ENCODE results near the gene MED8.
A peak's percentile ranks its signal among the peaks of the same experiment; 100 is the strongest.
"Not testable (repeated sequence)": the region's sequence is repeated elsewhere in the genome, so short reads cannot be mapped to it uniquely, and the experiment has no call there.

Gene MED8

DNA sequence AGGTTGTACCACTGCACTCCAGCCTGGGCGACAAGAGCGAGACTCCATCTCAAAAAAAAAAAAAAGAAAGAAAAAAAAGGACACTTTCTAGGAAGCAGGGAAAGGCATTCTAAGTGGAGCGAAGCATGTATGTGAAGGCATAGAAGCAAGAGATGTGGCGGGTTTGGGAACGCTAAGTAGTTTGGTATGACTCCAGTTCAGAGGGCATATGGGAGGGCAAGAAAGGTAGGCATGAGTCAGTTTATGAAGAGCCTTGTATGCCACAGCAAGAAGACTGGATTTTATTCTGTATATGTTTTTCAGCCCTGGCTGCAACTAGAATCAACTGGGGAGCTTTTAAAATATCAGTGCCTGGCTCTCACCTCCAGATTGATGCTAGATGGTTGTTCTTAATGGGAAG is 17.4 kb downstream of the MED8 start:
- H3K4me3 ChIP-seq, result no peak overlapping the region
- no peaks in the 10 kb centered on the region for H3K9me3 ChIP-seq (ENCODE audit: low read depth, low read length)
- no peak for TF ChIP-seq FOXP2 (optimal IDR thresholded peaks at IDR 0.05; ENCODE audit: control extremely low read depth, extremely low read length, insufficient read depth)
- no peak for TF ChIP-seq POLR2AphosphoS5 (IDR thresholded peaks at IDR 0.05; ENCODE audit: borderline replicate concordance, low read depth, low read length)
- TF ChIP-seq EZH2 (IDR thresholded peaks at IDR 0.05), result no peak
- H3K9ac ChIP-seq (ENCODE audit: insufficient read length), result no peak overlapping the region
- no peaks in the 10 kb centered on the region for H3K36me3 ChIP-seq (ENCODE audit: insufficient read depth, low read length)
- no peak for DNase-seq (ENCODE audit: low read depth, low spot score)
- no peak overlapping the region for H3K27ac ChIP-seq

GRCh38 chr1:43370564-43370963 is 19.0 kb downstream of the MED8 start:
- H3K9ac ChIP-seq (ENCODE audit: insufficient read length), result no peak overlapping the region
- no peak overlapping the region for H3K27ac ChIP-seq
- no peaks in the 10 kb centered on the region for H3K36me3 ChIP-seq (ENCODE audit: insufficient read depth, low read length)
- no peak overlapping the region for H3K4me3 ChIP-seq
- TF ChIP-seq FOXP2 (optimal IDR thresholded peaks at IDR 0.05; ENCODE audit: control extremely low read depth, extremely low read length, insufficient read depth) (no peak), POLR2AphosphoS5 (IDR thresholded peaks at IDR 0.05; ENCODE audit: borderline replicate concordance, low read depth, low read length) (no peak), EZH2 (IDR thresholded peaks at IDR 0.05) (no peak)
- DNase-seq (ENCODE audit: low read depth, low spot score), result no peak
- no peaks in the 10 kb centered on the region for H3K9me3 ChIP-seq (ENCODE audit: low read depth, low read length)

DNA sequence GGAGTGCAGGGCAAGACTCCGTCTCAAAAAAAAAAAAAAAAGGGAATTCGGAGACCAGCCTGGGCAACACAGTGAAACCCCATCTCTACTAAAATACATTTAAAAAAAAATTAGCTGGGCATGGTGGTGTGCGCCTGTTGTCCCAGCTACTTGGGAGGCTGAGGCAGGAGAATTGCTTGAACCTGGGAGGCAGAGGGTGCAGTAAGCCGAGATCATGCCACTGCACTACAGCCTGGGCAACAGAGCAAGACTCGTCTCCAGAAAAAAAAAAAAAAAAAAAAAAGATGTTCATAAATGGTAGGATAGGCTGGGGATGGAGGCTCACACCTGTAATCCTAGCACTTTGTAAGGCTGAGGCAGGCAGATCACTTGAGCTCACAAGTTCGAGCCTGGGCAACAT is 19.8 kb downstream of the MED8 start:
- DNase-seq (ENCODE audit: low read depth, low spot score); H3K36me3 ChIP-seq (ENCODE audit: insufficient read depth, low read length); H3K9me3 ChIP-seq (ENCODE audit: low read depth, low read length); H3K4me3 ChIP-seq; H3K27ac ChIP-seq; H3K9ac ChIP-seq (ENCODE audit: insufficient read length): not testable (repeated sequence)

GRCh38 chr1:43368646-43369020 is 21.0 kb downstream of the MED8 start:
- no peaks in the 10 kb centered on the region for H3K9me3 ChIP-seq (ENCODE audit: low read depth, low read length)
- no peak for TF ChIP-seq FOXP2 (optimal IDR thresholded peaks at IDR 0.05; ENCODE audit: control extremely low read depth, extremely low read length, insufficient read depth)
- no peak for TF ChIP-seq POLR2AphosphoS5 (IDR thresholded peaks at IDR 0.05; ENCODE audit: borderline replicate concordance, low read depth, low read length)
- TF ChIP-seq EZH2 (IDR thresholded peaks at IDR 0.05), result no peak
- H3K36me3 ChIP-seq (ENCODE audit: insufficient read depth, low read length), result peaks cover 14% of the 10 kb centered on the region; the same call in 1 of the 2 replicates
- DNase-seq (ENCODE audit: low read depth, low spot score), result no peak
- peak overlapping the region; percentile 84 for H3K9ac ChIP-seq (ENCODE audit: insufficient read length)
- H3K4me3 ChIP-seq, result peak overlapping the region; percentile 95
- peak overlapping the region; percentile 27; the same call in 1 of the 2 replicates for H3K27ac ChIP-seq

DNA sequence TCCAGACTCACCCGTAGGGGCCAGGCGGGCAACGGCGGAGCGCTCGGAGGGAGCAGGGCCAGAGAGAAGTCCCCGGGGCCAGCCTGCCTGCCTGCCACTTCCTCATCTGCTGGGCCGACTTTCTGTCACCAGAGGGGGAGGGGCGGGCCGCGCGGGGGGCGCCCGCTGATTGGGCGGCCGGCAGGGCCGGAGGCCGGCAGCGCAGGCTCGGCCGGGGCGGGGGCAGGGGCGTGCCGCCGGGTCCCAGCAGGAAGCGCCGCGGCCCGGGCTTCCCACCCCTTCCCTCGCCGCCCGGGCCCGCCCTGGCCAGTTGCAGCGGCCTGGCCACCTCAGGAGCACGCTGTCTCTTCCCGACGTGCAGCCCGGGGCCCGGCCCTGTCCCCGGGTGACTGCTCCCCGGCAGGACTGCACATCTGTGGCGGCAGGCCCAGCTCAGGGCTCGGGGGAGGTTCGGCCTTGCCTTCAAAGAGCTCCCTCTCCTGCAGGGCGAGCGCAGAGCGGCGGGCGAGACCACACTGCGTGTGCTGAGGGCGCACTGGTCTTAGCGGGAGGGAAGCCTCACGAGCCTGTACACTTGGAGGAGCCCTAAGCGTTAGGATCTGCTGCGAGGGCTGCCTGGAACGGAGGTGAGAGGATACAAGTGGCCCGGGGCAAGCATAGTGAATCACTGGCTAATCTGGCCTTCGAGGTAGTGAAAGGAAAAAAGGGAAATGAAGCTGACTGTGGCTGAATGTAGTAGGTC is 21.5 kb downstream of the MED8 start, which contains the start of gene ELOVL1:
ELOVL1 (minus strand) TSS at position 108 of the 742 bp plus-strand sequence. CDS start 2,402 bp downstream, outside the sequence.
- H3K9ac ChIP-seq (ENCODE audit: insufficient read length), result peak within 1 kb of the TSS; percentile 84
- H3K27ac ChIP-seq, result peak within 1 kb of the TSS; percentile 27; the same call in 1 of the 2 replicates
- TF ChIP-seq POLR2AphosphoS5 (IDR thresholded peaks at IDR 0.05; ENCODE audit: borderline replicate concordance, low read depth, low read length) (peak; percentile 84), FOXP2 (optimal IDR thresholded peaks at IDR 0.05; ENCODE audit: control extremely low read depth, extremely low read length, insufficient read depth) (no peak)
- no peak for DNase-seq (ENCODE audit: low read depth, low spot score)
- H3K9me3 ChIP-seq (ENCODE audit: low read depth, low read length), result no peaks in the 10 kb centered on the region
- peaks cover 19% of the 10 kb centered on the region for H3K36me3 ChIP-seq (ENCODE audit: insufficient read depth, low read length)
- peak within 1 kb of the TSS; percentile 95 for H3K4me3 ChIP-seq

GRCh38 chr1:43367026-43367903 is 22.3 kb downstream of the MED8 start:
- H3K36me3 ChIP-seq (ENCODE audit: insufficient read depth, low read length), result peaks cover 27% of the 10 kb centered on the region
- no peaks in the 10 kb centered on the region for H3K9me3 ChIP-seq (ENCODE audit: low read depth, low read length)
- peak overlapping the region; percentile 63 for H3K9ac ChIP-seq (ENCODE audit: insufficient read length)
- H3K27ac ChIP-seq, result no peak overlapping the region
- DNase-seq (ENCODE audit: low read depth, low spot score), result no peak
- H3K4me3 ChIP-seq, result peak overlapping the region; percentile 95
- no peak for TF ChIP-seq POLR2AphosphoS5 (IDR thresholded peaks at IDR 0.05; ENCODE audit: borderline replicate concordance, low read depth, low read length)
- no peak for TF ChIP-seq FOXP2 (optimal IDR thresholded peaks at IDR 0.05; ENCODE audit: control extremely low read depth, extremely low read length, insufficient read depth)
- no peak for TF ChIP-seq EZH2 (IDR thresholded peaks at IDR 0.05)

- Histone ChIP-seq H3K9me3 (ENCODE audit: low read depth, low read length) (no peaks in the 10 kb centered on the region), H3K9ac (ENCODE audit: insufficient read length) (no peak overlapping the region), H3K4me3 (peak overlapping the region; percentile 95), H3K36me3 (ENCODE audit: insufficient read depth, low read length) (peaks cover 34% of the 10 kb centered on the region), H3K27ac (no peak overlapping the region)
- DNase-seq (ENCODE audit: low read depth, low spot score), result no peak
- no peak for TF ChIP-seq EZH2 (IDR thresholded peaks at IDR 0.05)
- no peak for TF ChIP-seq FOXP2 (optimal IDR thresholded peaks at IDR 0.05; ENCODE audit: control extremely low read depth, extremely low read length, insufficient read depth)
- TF ChIP-seq POLR2AphosphoS5 (IDR thresholded peaks at IDR 0.05; ENCODE audit: borderline replicate concordance, low read depth, low read length), result no peak
Observed at GRCh38 chr1:43366601-43367025, 23.0 kb downstream of the MED8 start.

GRCh38 chr1:43366179-43366578 is 23.4 kb downstream of the MED8 start:
- no peak for DNase-seq (ENCODE audit: low read depth, low spot score)
- Histone ChIP-seq H3K36me3 (ENCODE audit: insufficient read depth, low read length) (peaks cover 38% of the 10 kb centered on the region), H3K27ac (0 out of 2 replicates have a peak overlapping the region, but pooled peaks have one; percentile 35), H3K4me3 (no peak overlapping the region), H3K9me3 (ENCODE audit: low read depth, low read length) (no peaks in the 10 kb centered on the region), H3K9ac (ENCODE audit: insufficient read length) (no peak overlapping the region)
- TF ChIP-seq FOXP2 (optimal IDR thresholded peaks at IDR 0.05; ENCODE audit: control extremely low read depth, extremely low read length, insufficient read depth) (no peak), POLR2AphosphoS5 (IDR thresholded peaks at IDR 0.05; ENCODE audit: borderline replicate concordance, low read depth, low read length) (no peak), EZH2 (IDR thresholded peaks at IDR 0.05) (no peak)
